Stomach smooth muscle (tissue), 2 donors: Measurements from ENCODE around the gene CCDC183.
"Not testable (repeated sequence)": the region's sequence is repeated elsewhere in the genome, so short reads cannot be mapped to it uniquely, and the experiment has no call there.

ENCODE experiments used
- H3K27ac ChIP-seq: one replicate; pipeline ENCODE4 v1.7.0; 2013; ENCODE audit warnings: mild to moderate bottlenecking, low read length, inconsistent platforms
- H3K27me3 ChIP-seq, 2 donors: one replicate each; pipeline ENCODE4 v1.7.0; 2013; ENCODE audit warnings: low read length in 2 of 2; ENCODE audit not compliant: insufficient read depth in 2 of 2, control insufficient read depth in 1 of 2
- H3K36me3 ChIP-seq, 2 donors: one replicate each; pipeline ENCODE4 v1.7.0; 2013; ENCODE audit warnings: low read length in 2 of 2; ENCODE audit not compliant: control insufficient read depth in 2 of 2, insufficient read depth in 2 of 2
- H3K4me1 ChIP-seq: one replicate; pipeline ENCODE4 v1.7.0; 2013; ENCODE audit warnings: low read length; ENCODE audit not compliant: control insufficient read depth, insufficient read depth
- H3K4me3 ChIP-seq, 2 donors: one replicate each; pipeline ENCODE4 v1.7.0; 2013; ENCODE audit warnings: low read length in 2 of 2
- H3K9ac ChIP-seq, 2 donors: one replicate each; pipeline ENCODE4 v1.7.0; 2013; ENCODE audit warnings: low read length in 2 of 2, mild to moderate bottlenecking in 1 of 2
- H3K9me3 ChIP-seq, 2 donors: one replicate each; pipeline ENCODE4 v1.7.0; 2013; ENCODE audit warnings: low read length in 2 of 2; ENCODE audit not compliant: control insufficient read depth in 2 of 2
- donor health status: healthy.
- donor health status: Pancreatic carcinoma.

CCDC183 gene

GRCh38 chr9:136827794-136828473 lies 31.8 kb downstream of the CCDC183 start:
- H3K4me3 ChIP-seq: no peak overlapping the region
- no peaks in the 10 kb centered on the region for H3K27me3 ChIP-seq
- no peak overlapping the region for H3K27ac ChIP-seq
- peaks cover 31 to 60% of the 10 kb centered on the region in 2 donors for H3K36me3 ChIP-seq
- no peaks in the 10 kb centered on the region for H3K4me1 ChIP-seq
- no peak overlapping the region for H3K9ac ChIP-seq
- no peaks in the 10 kb centered on the region for H3K9me3 ChIP-seq

GRCh38 chr9:136828474-136829140 lies 32.5 kb downstream of the CCDC183 start:
- H3K27ac ChIP-seq: no peak overlapping the region
- no peak overlapping the region for H3K9ac ChIP-seq
- H3K4me3 ChIP-seq: no peak overlapping the region
- H3K27me3 ChIP-seq: no peaks in the 10 kb centered on the region
- H3K4me1 ChIP-seq: no peaks in the 10 kb centered on the region
- H3K36me3 ChIP-seq: peaks cover 31 to 57% of the 10 kb centered on the region in 2 donors
- no peaks in the 10 kb centered on the region for H3K9me3 ChIP-seq

- no peaks in the 10 kb centered on the region for H3K4me1 ChIP-seq
- H3K36me3 ChIP-seq: peaks cover 31 to 54% of the 10 kb centered on the region in 2 donors
- no peak overlapping the region for H3K9ac ChIP-seq
Observed at GRCh38 chr9:136829412-136829811, 33.3 kb downstream of the CCDC183 start.

GRCh38 chr9:136829981-136830885 lies 34.1 kb downstream of the CCDC183 start:
- Histone ChIP-seq H3K4me3 (no peak overlapping the region), H3K9ac (no peak overlapping the region), H3K36me3 (peaks cover 31 to 47% of the 10 kb centered on the region in 2 donors), H3K27me3 (no peaks in the 10 kb centered on the region), H3K9me3 (no peaks in the 10 kb centered on the region), H3K27ac (no peak overlapping the region), H3K4me1 (no peaks in the 10 kb centered on the region)

More at GRCh38 chr9:136829412-136829811, 33.3 kb downstream of the CCDC183 start:
- no peaks in the 10 kb centered on the region for H3K9me3 ChIP-seq
- no peaks in the 10 kb centered on the region for H3K27me3 ChIP-seq
- H3K27ac ChIP-seq: no peak overlapping the region
- H3K4me3 ChIP-seq: no peak overlapping the region

GRCh38 chr9:136831002-136831719 lies 35.0 kb downstream of the CCDC183 start:
- H3K4me3 ChIP-seq: no peak overlapping the region
- no peak overlapping the region for H3K27ac ChIP-seq
- H3K4me1 ChIP-seq: no peaks in the 10 kb centered on the region
- H3K9me3 ChIP-seq: no peaks in the 10 kb centered on the region
- H3K36me3 ChIP-seq: peaks cover 24 to 40% of the 10 kb centered on the region in 2 donors
- no peaks in the 10 kb centered on the region for H3K27me3 ChIP-seq
- no peak overlapping the region for H3K9ac ChIP-seq

GRCh38 chr9:136831720-136832104 lies 35.6 kb downstream of the CCDC183 start:
- no peaks in the 10 kb centered on the region for H3K9me3 ChIP-seq
- H3K9ac ChIP-seq: no peak overlapping the region
- H3K4me1 ChIP-seq: no peaks in the 10 kb centered on the region
- no peak overlapping the region for H3K27ac ChIP-seq
- H3K36me3 ChIP-seq: peaks cover 22 to 35% of the 10 kb centered on the region in 2 donors
- no peaks in the 10 kb centered on the region for H3K27me3 ChIP-seq
- no peak overlapping the region for H3K4me3 ChIP-seq

GRCh38 chr9:136832581-136832980 lies 36.4 kb downstream of the CCDC183 start:
- Histone ChIP-seq H3K4me3 (no peak overlapping the region), H3K4me1 (no peaks in the 10 kb centered on the region), H3K27me3 (no peaks in the 10 kb centered on the region), H3K36me3 (peaks cover 22 to 35% of the 10 kb centered on the region in 2 donors), H3K27ac (no peak overlapping the region), H3K9ac (no peak overlapping the region), H3K9me3 (no peaks in the 10 kb centered on the region)

DNA sequence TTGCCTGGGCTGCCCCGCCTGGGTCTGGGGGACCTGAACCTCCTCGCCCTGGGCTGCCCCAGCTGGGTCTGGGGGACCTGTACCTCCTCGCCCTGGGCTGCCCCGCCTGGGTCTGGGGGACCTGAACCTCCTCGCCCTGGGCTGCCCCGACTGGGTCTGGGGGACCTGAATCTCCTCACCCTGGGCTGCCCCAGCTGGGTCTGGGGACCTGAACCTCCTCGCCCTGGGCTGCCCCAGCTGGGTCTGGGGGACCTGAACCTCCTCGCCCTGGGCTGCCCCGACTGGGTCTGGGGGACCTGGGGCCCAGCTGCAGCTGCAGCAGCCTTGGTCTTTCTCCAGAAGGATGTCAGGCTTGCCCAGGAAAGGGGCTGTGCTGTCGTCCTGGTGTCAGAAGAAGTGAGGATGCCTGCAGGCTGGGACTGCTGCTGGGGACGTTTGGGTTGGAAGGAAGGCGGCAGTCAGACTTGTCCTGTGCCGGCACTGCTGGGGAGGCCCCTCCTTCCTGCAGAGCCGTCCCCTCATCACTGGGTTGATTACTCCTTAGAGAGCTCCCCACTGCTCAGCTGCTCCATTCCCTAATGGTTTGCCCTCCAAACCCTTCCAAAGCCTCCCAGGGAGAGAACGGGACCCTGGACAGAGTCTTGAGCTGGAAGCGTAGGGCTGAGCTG lies 37.4 kb downstream of the CCDC183 start:
- H3K4me3 ChIP-seq, H3K27ac ChIP-seq, H3K4me1 ChIP-seq, H3K27me3 ChIP-seq, H3K9ac ChIP-seq, H3K9me3 ChIP-seq: not testable (repeated sequence)
- peaks cover 22 to 35% of the 10 kb centered on the region in 2 donors for H3K36me3 ChIP-seq

DNA sequence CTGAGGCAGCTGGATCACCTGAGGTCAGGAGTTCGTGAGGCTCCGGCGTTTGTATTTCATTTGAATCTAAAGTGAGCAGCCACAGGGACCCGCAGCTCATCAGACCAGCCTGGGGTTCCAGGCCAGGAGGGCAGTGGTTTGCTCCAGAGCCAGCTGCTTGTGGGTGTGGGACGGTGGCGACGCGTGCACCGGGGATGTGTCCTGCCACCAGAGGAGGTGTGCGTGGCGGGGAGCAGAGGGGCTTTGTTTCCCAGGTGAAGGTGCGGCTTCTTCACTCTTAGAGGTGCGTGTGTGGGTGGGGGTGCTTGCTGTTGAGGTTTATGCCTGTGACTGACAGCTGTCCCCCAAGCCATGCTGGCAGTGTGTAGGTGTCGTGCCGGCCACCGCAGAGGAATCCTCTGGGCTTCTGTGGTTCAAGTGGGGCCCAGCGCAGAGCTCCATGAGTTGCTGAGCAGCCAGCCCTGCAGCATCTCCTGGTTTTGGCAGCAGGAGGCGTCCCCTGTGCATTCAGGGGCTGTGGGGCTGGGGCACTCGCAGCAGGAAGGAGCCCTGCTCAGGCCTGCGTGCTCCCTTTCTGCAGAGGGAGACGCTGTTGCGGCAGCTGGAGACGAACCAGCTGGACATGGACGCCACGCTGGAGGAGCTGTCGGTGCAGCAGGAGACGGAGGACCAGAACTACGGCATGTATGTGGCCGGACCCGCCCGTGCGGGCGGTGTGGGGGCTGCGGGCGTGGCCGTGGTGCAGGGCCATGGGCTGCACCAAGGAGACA lies 39.2 kb downstream of the CCDC183 start:
- Histone ChIP-seq H3K4me3 (no peak overlapping the region), H3K9me3 (no peaks in the 10 kb centered on the region), H3K36me3 (peaks cover 10 to 22% of the 10 kb centered on the region in 2 donors)

More for the DNA sequence above, 39.2 kb downstream of the CCDC183 start:
- H3K4me1 ChIP-seq: no peaks in the 10 kb centered on the region
- H3K27ac ChIP-seq: no peak overlapping the region
- no peaks in the 10 kb centered on the region for H3K27me3 ChIP-seq
- H3K9ac ChIP-seq: no peak overlapping the region
